OCI-LY7 (cell line): Measurements from ENCODE around the gene NAV1. TPM values are rescaled to one million over a fixed set of nuclear protein-coding genes. Genes with fewer than 3 reads are reported as not detected.

ENCODE experiments used
- BruUV-seq: library from RNA; stranded (reverse); fragments of 400-500 nt; replicated peaks from 2 replicates; lab custom pipeline; 2021; lab: Mats Ljungman, UMichigan
- CTCF ChIA-PET: fragments of 300-600 bp; sonication (Branson Sonifier 250); formaldehyde crosslinking; loops from one replicate; lab custom pipeline; 2022; ENCODE audit warnings: antibody characterized with exemption; ENCODE audit not compliant: unreplicated experiment; lab: Charles Lee
- POLR2A ChIA-PET: fragments of 300-600 bp; sonication (Branson Sonifier 250); formaldehyde crosslinking; loops from one replicate; lab custom pipeline; 2022; ENCODE audit warnings: antibody characterized with exemption; lab: Charles Lee
- DNase-seq: peaks from one replicate; pipeline ENCODE4 v3.0.0-alpha.2; 2015; ENCODE audit warnings: low spot score
- H2AFZ ChIP-seq: fragments of 200-600 bp; sonication (generic), shearing (Covaris generic); 2 replicates; pipeline ENCODE4 v1.6.1; 2014; ENCODE audit warnings: mild to moderate bottlenecking, antibody characterized with exemption, low read length, moderate library complexity
- H3K27ac ChIP-seq: fragments of 200-600 bp; sonication (generic); 2 replicates; pipeline ENCODE4 v1.5.1; 2014; ENCODE audit warnings: mixed run types, low read depth, mild to moderate bottlenecking, moderate library complexity, low read length, inconsistent platforms; ENCODE audit not compliant: poor library complexity, severe bottlenecking
- H3K36me3 ChIP-seq: fragments of 200-600 bp; sonication (generic); 2 replicates; pipeline ENCODE4 v1.6.1; 2014; ENCODE audit warnings: mild to moderate bottlenecking, antibody characterized with exemption, low read length, moderate library complexity, mixed read lengths; ENCODE audit not compliant: insufficient read depth
- H3K4me1 ChIP-seq: fragments of 200-600 bp; sonication (generic); 2 replicates; pipeline ENCODE4 v1.5.1; 2014; ENCODE audit warnings: mild to moderate bottlenecking, low read length; ENCODE audit not compliant: insufficient read depth, poor library complexity, severe bottlenecking
- H3K4me2 ChIP-seq: fragments of 200-600 bp; sonication (generic); 2 replicates; pipeline ENCODE4 v1.6.1; 2014; ENCODE audit warnings: mild to moderate bottlenecking, low read length
- H3K4me3 ChIP-seq: fragments of 200-600 bp; sonication (generic); 2 replicates; pipeline ENCODE4 v1.5.1; 2014; ENCODE audit warnings: mild to moderate bottlenecking, low read depth, low read length; ENCODE audit not compliant: poor library complexity, severe bottlenecking
- H3K79me2 ChIP-seq: fragments of 200-600 bp; sonication (generic); 2 replicates; pipeline ENCODE4 v1.6.1; 2016; ENCODE audit warnings: low read depth, mild to moderate bottlenecking, low read length, moderate library complexity, mixed read lengths; ENCODE audit not compliant: insufficient read depth
- H3K9me2 ChIP-seq: fragments of 200-600 bp; sonication (generic); 2 replicates; pipeline ENCODE4 v1.6.1; 2016; ENCODE audit warnings: mild to moderate bottlenecking, low read length, mixed read lengths; ENCODE audit not compliant: insufficient read depth
- H3K9me3 ChIP-seq: fragments of 200-600 bp; sonication (generic); 2 replicates; pipeline ENCODE4 v1.6.1; 2014; ENCODE audit warnings: mild to moderate bottlenecking, mixed run types, low read length, mixed read lengths
- H4K20me1 ChIP-seq: fragments of 200-600 bp; sonication (generic); 2 replicates; pipeline ENCODE4 v1.6.1; 2014; ENCODE audit warnings: mild to moderate bottlenecking, antibody characterized with exemption, low read length, moderate library complexity, mixed read lengths; ENCODE audit not compliant: insufficient read depth
- CTCF ChIP-seq: fragments of 200-600 bp; sonication (generic); conservative IDR thresholded peaks from 2 replicates; pipeline ENCODE4 v1.5.1; 2014; ENCODE audit warnings: mild to moderate bottlenecking, antibody characterized with exemption, low read length, moderate library complexity, mixed read lengths
- EZH2phosphoT487 ChIP-seq: fragments of 200-600 bp; sonication (generic); IDR thresholded peaks from 2 replicates; pipeline ENCODE4 v1.6.1; 2018; ENCODE audit warnings: low read depth, borderline replicate concordance, mild to moderate bottlenecking, mixed run types, antibody characterized with exemption, low read length, moderate library complexity, mixed read lengths
- intact Hi-C: fragments of 100-400 bp; cut with micrococcal nuclease; formaldehyde crosslinking; loops from one replicate; pipeline ENCODE4 v1.10.0; 2022; ENCODE audit not compliant: unreplicated experiment
- total RNA-seq, 2 experiments: library from RNA; depleted of rRNA in 1 of 2; stranded (reverse); fragments of >200 nt in 1 of 2; shearing (Covaris generic) in 1 of 2; gene quantifications; 2 replicates each; pipeline ENCODE4 v1.2.3, GENCODE V29; 2014 to 2022

The NAV1 gene
- total RNA-seq, 2 experiments from 2014 or later, result 4.2 to 20.7 TPM

DNA sequence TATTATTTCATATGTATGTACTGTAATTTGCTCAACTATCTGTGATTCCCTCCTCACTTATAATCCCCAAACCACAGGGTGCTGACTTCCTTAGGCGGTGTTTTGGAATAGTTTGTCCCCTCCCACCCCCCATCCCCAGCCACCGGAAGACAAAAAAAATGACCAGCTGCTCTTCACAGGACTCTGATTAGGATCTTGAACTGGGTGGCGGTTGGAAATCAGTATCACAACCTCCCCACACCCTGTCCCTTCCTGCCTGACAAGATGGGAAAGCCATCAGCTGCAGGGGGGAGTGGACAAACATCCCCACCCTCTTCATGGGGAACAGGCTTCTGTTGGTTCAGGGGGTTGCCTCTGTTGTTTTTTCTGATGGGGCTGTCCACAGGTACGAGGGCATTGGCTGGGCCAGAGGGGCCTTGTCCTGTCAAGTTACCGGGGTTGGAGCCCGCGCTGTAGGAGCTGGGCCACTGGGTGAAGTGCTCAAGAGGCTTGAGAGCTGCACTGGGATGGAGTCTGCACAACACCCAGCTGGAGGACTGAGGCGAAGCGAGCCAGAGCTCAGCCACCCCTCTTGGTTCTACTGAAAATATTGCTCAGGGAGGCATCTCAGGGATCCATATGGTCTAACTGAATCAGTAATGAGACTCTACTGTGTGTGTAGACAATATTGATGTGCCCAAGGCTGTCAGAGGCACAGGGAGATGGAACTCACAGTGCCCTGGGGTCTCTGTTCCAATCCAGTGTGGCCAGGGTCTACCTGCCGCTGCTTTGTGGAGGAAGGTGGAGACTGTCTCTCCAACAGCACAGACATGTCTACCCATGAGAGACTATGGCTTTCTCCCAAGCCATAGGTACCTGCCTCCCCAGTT is 28.2 kb downstream of the NAV1 start:
- no peak for TF ChIP-seq EZH2phosphoT487
- no peak for TF ChIP-seq CTCF
- no peaks in the 10 kb centered on the region for H3K4me1 ChIP-seq
- H3K4me2 ChIP-seq, result no peak overlapping the region
- H3K36me3 ChIP-seq, result no peaks in the 10 kb centered on the region
- no peaks in the 10 kb centered on the region for H4K20me1 ChIP-seq
- H3K27ac ChIP-seq, result no peak overlapping the region
- DNase-seq, result no peak
- no peaks in the 10 kb centered on the region for H3K9me3 ChIP-seq
- H3K79me2 ChIP-seq, result no peaks in the 10 kb centered on the region
- no peak overlapping the region for H3K4me3 ChIP-seq
- CTCF ChIA-PET, result interaction anchor here (0.5 kb wide), 1 partner anchor 341 kb away, joined by 4 read pairs; no protein-coding TSS in a partner anchor
- no TSS peak for BruUV-seq
- POLR2A ChIA-PET, result interaction anchor here (0.6 kb wide), 1 partner anchor 458 kb away, joined by 5 read pairs; no protein-coding TSS in a partner anchor
- no peak overlapping the region for H2AFZ ChIP-seq
- intact Hi-C loops, result no loop called here
- no peaks in the 10 kb centered on the region for H3K9me2 ChIP-seq

DNA sequence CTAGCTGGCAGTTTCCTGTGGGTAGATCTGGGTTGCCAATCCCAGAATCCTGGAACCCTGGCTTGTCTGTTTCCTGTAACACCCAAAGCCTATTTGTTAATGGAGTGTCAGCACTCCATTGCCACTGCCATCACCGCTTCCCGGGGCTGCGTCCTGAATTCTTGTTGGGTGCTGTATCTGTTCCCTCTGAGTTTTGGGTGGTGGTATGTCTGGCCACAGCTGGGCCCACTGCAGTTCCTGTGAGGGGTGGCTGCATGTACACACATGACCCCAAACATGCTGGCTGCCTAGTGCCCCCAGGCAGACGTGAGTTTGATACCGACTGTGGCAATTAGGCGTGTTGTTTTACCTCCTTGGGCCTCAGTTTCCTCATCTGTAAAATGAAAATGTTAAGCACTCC is 29.3 kb downstream of the NAV1 start:
- H3K9me2 ChIP-seq, result no peaks in the 10 kb centered on the region
- H3K4me2 ChIP-seq, result no peak overlapping the region
- DNase-seq, result no peak
- no peaks in the 10 kb centered on the region for H3K4me1 ChIP-seq
- H3K79me2 ChIP-seq, result no peaks in the 10 kb centered on the region
- H3K4me3 ChIP-seq, result no peak overlapping the region
- no peaks in the 10 kb centered on the region for H4K20me1 ChIP-seq
- H3K27ac ChIP-seq, result no peak overlapping the region
- H2AFZ ChIP-seq, result no peak overlapping the region
- POLR2A ChIA-PET, result no interaction called here
- BruUV-seq, result no TSS peak
- no peak for TF ChIP-seq CTCF
- TF ChIP-seq EZH2phosphoT487, result no peak
- no peaks in the 10 kb centered on the region for H3K9me3 ChIP-seq
- H3K36me3 ChIP-seq, result no peaks in the 10 kb centered on the region
- CTCF ChIA-PET, result no interaction called here
- intact Hi-C loops, result no loop called here

DNA sequence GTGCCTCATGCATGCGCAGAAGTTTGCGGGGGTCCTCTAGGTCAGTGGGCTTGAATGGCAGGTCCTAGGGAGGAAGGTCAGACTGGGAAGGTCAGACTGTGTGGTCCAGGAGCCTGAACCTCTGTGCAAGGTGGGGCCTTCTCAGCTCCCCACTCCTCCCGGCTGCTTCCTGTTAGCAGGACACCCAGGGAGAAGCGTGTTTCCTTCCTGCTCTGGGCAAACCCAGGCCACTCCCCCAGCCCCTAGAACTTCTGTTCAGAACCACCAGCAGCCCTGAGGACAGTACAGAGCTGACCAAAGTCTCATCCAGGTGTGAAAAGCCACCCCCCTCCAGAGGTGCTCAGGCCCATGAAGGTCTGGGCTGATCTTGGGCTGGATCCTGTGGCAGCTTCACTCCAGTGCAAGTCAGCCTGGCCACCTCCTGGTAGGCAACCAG is 29.9 kb downstream of the NAV1 start:
- no peak overlapping the region for H2AFZ ChIP-seq
- no peak for DNase-seq
- intact Hi-C loops, result no loop called here
- H3K4me1 ChIP-seq, result no peaks in the 10 kb centered on the region
- H3K9me2 ChIP-seq, result no peaks in the 10 kb centered on the region
- H3K4me2 ChIP-seq, result no peak overlapping the region
- POLR2A ChIA-PET, result interaction anchor here (0.6 kb wide), 1 partner anchor 289 kb away, joined by 4 read pairs; no protein-coding TSS in a partner anchor
- no peak overlapping the region for H3K27ac ChIP-seq
- TF ChIP-seq EZH2phosphoT487 (no peak), CTCF (no peak)
- BruUV-seq, result no TSS peak
- CTCF ChIA-PET, result interaction anchor here (1.0 kb wide), 1 partner anchor 10 kb away, joined by 3 read pairs; no protein-coding TSS in a partner anchor
- no peaks in the 10 kb centered on the region for H4K20me1 ChIP-seq
- H3K79me2 ChIP-seq, result no peaks in the 10 kb centered on the region
- H3K4me3 ChIP-seq, result no peak overlapping the region
- H3K36me3 ChIP-seq, result no peaks in the 10 kb centered on the region
- no peaks in the 10 kb centered on the region for H3K9me3 ChIP-seq
